GM12873 (cell line): ENCODE data around the gene LIPM.

ENCODE experiments used
- CTCF ChIP-seq: IDR thresholded peaks from 2 replicates; pipeline ENCODE4 v1.5.1; 2012; ENCODE audit warnings: low read depth, mild to moderate bottlenecking, moderate library complexity, low read length, control low read depth; ENCODE audit not compliant: insufficient read depth; ENCODE audit errors: missing control alignments

Gene LIPM

GRCh38 chr10:88786032-88786770 is 16.3 kb upstream of the LIPM start:
- TF ChIP-seq CTCF: no peak

- TF ChIP-seq CTCF: no peak
These were observed 15.1 kb upstream of the LIPM start for GRCh38 chr10:88787463-88787862.

GRCh38 chr10:88788924-88789323 is 13.6 kb upstream of the LIPM start:
- no peak for TF ChIP-seq CTCF

- peak; percentile 65 for TF ChIP-seq CTCF
These were observed 10.6 kb upstream of the LIPM start for GRCh38 chr10:88791924-88792323.

- no peak for TF ChIP-seq CTCF
These were observed 9.9 kb upstream of the LIPM start for GRCh38 chr10:88792661-88793060.

GRCh38 chr10:88793712-88794299 is 8.7 kb upstream of the LIPM start:
- TF ChIP-seq CTCF: no peak

- TF ChIP-seq CTCF: no peak
These were observed 7.8 kb upstream of the LIPM start for GRCh38 chr10:88794731-88795130.
